ENCODE data around the gene LEFTY1. TPM values are rescaled to one million over a fixed set of nuclear protein-coding genes. Genes with fewer than 3 reads are reported as not detected.
"Not testable (repeated sequence)": the region's sequence is repeated elsewhere in the genome, so short reads cannot be mapped to it uniquely, and the experiment has no call there.

The LEFTY1 gene
- total RNA-seq, 1 experiment from 2014 or later = not detected

- no peaks in the 10 kb centered on the region for H3K9me3 ChIP-seq (ENCODE audit: control insufficient read depth, insufficient read depth, low read depth, low read length)
- BruUV-seq (replicated peaks) = no TSS peak
- no peak overlapping the region for H3K4me3 ChIP-seq (ENCODE audit: low read depth in 2 of 2, low read length in 2 of 2)
- no peaks in the 10 kb centered on the region for H3K36me3 ChIP-seq (ENCODE audit: control insufficient read depth, insufficient read depth, low read length)
- ATAC-seq (no peak), DNase-seq (ENCODE audit: low read depth, low spot score) (no peak)
- intact Hi-C loops (cut with micrococcal nuclease; ENCODE audit: unreplicated experiment) (no loop called here), in situ Hi-C loops (cut with HindIII; ENCODE audit: low pct_unique_long_range_greater_than_20kb, low sequenced_read_pairs) (no loop called here)
- ChIA-PET CTCF (no interaction called here), POLR2A (no interaction called here)
- H3K27me3 ChIP-seq (ENCODE audit: control insufficient read depth, insufficient read depth, low read length) = no peaks in the 10 kb centered on the region
- no peak overlapping the region for H3K27ac ChIP-seq (ENCODE audit: low read length)
- no peak for TF ChIP-seq POLR2AphosphoS5 (IDR thresholded peaks at IDR 0.05; ENCODE audit: low read depth, low read length)
- H3K4me1 ChIP-seq (ENCODE audit: control insufficient read depth, insufficient read depth, low read length) = peaks cover 4% of the 10 kb centered on the region; the same call in 1 of the 2 replicates
Measured at GRCh38 chr1:225889743-225890142, 797 bp upstream of the LEFTY1 start.

GRCh38 chr1:225888289-225888897 is 553 bp downstream of the LEFTY1 start:
- H3K36me3 ChIP-seq (ENCODE audit: control insufficient read depth, insufficient read depth, low read length) = no peaks in the 10 kb centered on the region
- H3K27ac ChIP-seq (ENCODE audit: low read length) = no peak overlapping the region
- H3K4me1 ChIP-seq (ENCODE audit: control insufficient read depth, insufficient read depth, low read length) = peaks cover 4% of the 10 kb centered on the region; the same call in 1 of the 2 replicates
- TF ChIP-seq SIN3A (IDR thresholded peaks at IDR 0.05; ENCODE audit: borderline replicate concordance, insufficient read depth, low read depth, low read length) (no peak), REST (IDR thresholded peaks at IDR 0.05; ENCODE audit: insufficient read depth in 1 of 2, low read depth in 2 of 2, low read length in 1 of 2) (no peak), CTCF (IDR thresholded peaks at IDR 0.05) (no peak), POLR2AphosphoS5 (IDR thresholded peaks at IDR 0.05; ENCODE audit: low read depth, low read length) (no peak), TCF7L2 (IDR thresholded peaks at IDR 0.05; ENCODE audit: low read depth, low read length) (no peak)
- ChIA-PET CTCF (no interaction called here), POLR2A (no interaction called here)
- no peaks in the 10 kb centered on the region for H3K9me3 ChIP-seq (ENCODE audit: control insufficient read depth, insufficient read depth, low read depth, low read length)
- 0 out of 2 replicates have a peak, but pooled peaks have one; percentile 21 for ATAC-seq
- H3K27me3 ChIP-seq (ENCODE audit: control insufficient read depth, insufficient read depth, low read length) = no peaks in the 10 kb centered on the region
- no peak overlapping the region for H3K4me3 ChIP-seq (ENCODE audit: low read depth in 2 of 2, low read length in 2 of 2)
- intact Hi-C loops (cut with micrococcal nuclease; ENCODE audit: unreplicated experiment) (no loop called here), in situ Hi-C loops (cut with HindIII; ENCODE audit: low pct_unique_long_range_greater_than_20kb, low sequenced_read_pairs) (no loop called here)
- DNase-seq (ENCODE audit: low read depth, low spot score) = no peak
- no TSS peak for BruUV-seq (replicated peaks)

- CTCF ChIA-PET; H3K9me3 ChIP-seq (ENCODE audit: control insufficient read depth, insufficient read depth, low read depth, low read length); intact Hi-C loops (cut with micrococcal nuclease; ENCODE audit: unreplicated experiment); ATAC-seq; H3K27ac ChIP-seq (ENCODE audit: low read length); H3K4me3 ChIP-seq (ENCODE audit: low read depth in 2 of 2, low read length in 2 of 2); H3K36me3 ChIP-seq (ENCODE audit: control insufficient read depth, insufficient read depth, low read length); H3K27me3 ChIP-seq (ENCODE audit: control insufficient read depth, insufficient read depth, low read length); BruUV-seq (replicated peaks); in situ Hi-C loops (cut with HindIII; ENCODE audit: low pct_unique_long_range_greater_than_20kb, low sequenced_read_pairs); DNase-seq (ENCODE audit: low read depth, low spot score); H3K4me1 ChIP-seq (ENCODE audit: control insufficient read depth, insufficient read depth, low read length); POLR2A ChIA-PET: not testable (repeated sequence)
Measured at GRCh38 chr1:225887554-225888288, 1.2 kb downstream of the LEFTY1 start.

All from Panc1 (cell line).